KMS-11 (cell line): ENCODE results near the gene TMEM208.

Source experiments
- H2AFZ ChIP-seq: fragments of 200-600 bp; sonication (generic); 2 replicates; pipeline ENCODE4 v1.6.1; 2016; ENCODE audit warnings: antibody characterized with exemption, mixed run types, low read depth
- H3K27ac ChIP-seq: fragments of 200-600 bp; sonication (generic); 2 replicates; pipeline ENCODE4 v1.6.1; 2016; ENCODE audit warnings: mild to moderate bottlenecking, mixed run types
- H3K27me3 ChIP-seq: fragments of 200-600 bp; sonication (generic); 2 replicates; pipeline ENCODE4 v1.6.1; 2017; ENCODE audit warnings: mild to moderate bottlenecking, low read depth, mixed run types, moderate library complexity; ENCODE audit not compliant: insufficient read depth
- H3K36me3 ChIP-seq: fragments of 200-600 bp; sonication (generic); 2 replicates; pipeline ENCODE4 v1.6.1; 2017; ENCODE audit warnings: mild to moderate bottlenecking, mixed run types; ENCODE audit not compliant: insufficient read depth
- H3K4me1 ChIP-seq: fragments of 200-600 bp; sonication (generic); 2 replicates; pipeline ENCODE4 v1.6.1; 2016; ENCODE audit warnings: mild to moderate bottlenecking, low read depth, mixed run types; ENCODE audit not compliant: poor library complexity, severe bottlenecking
- H3K4me2 ChIP-seq: fragments of 200-600 bp; sonication (generic); 2 replicates; pipeline ENCODE4 v1.7.0; 2016; ENCODE audit warnings: mild to moderate bottlenecking, mixed run types
- H3K4me3 ChIP-seq: fragments of 200-600 bp; sonication (generic); IDR thresholded peaks from 2 replicates; pipeline ENCODE4 v1.6.1; 2017; ENCODE audit warnings: low read depth, low read length, mixed read lengths; ENCODE audit not compliant: insufficient read depth
- H3K79me2 ChIP-seq: fragments of 200-600 bp; sonication (generic); 2 replicates; pipeline ENCODE4 v1.6.1; 2016; ENCODE audit warnings: low read depth, mixed run types; ENCODE audit not compliant: insufficient read depth
- H3K9ac ChIP-seq: fragments of 200-600 bp; sonication (generic); 2 replicates; pipeline ENCODE4 v1.6.1; 2016; ENCODE audit warnings: mild to moderate bottlenecking, mixed run types
- H4K20me1 ChIP-seq: fragments of 200-600 bp; sonication (generic); 2 replicates; pipeline ENCODE4 v1.6.1; 2016; ENCODE audit warnings: mild to moderate bottlenecking, mixed run types; ENCODE audit not compliant: insufficient read depth
- CTCF ChIP-seq: fragments of 200-600 bp; sonication (generic); conservative IDR thresholded peaks from 2 replicates; pipeline ENCODE4 v1.6.1; 2017; ENCODE audit warnings: low read depth, mild to moderate bottlenecking, antibody characterized with exemption, low read length, moderate library complexity, mixed read lengths

TMEM208 gene

GRCh38 chr16:67226804-67227566 lies at the start of gene TMEM208:
TMEM208 (plus strand) TSS chr16:67227130; CDS start chr16:67227219, 89 bp downstream.
- Histone ChIP-seq H3K9ac (peak within 1 kb of the TSS; percentile 50; the same call in 1 of the 2 replicates), H3K4me2 (peak within 1 kb of the TSS; percentile 94), H3K27ac (peak within 1 kb of the TSS; percentile 31; the same call in 1 of the 2 replicates), H3K27me3 (no peaks in the 10 kb centered on the region), H3K4me1 (peaks cover 10% of the 10 kb centered on the region), H4K20me1 (no peaks in the 10 kb centered on the region), H3K4me3 (no peak within 1 kb of the TSS), H2AFZ (peak within 1 kb of the TSS; percentile 81), H3K79me2 (peaks cover 16% of the 10 kb centered on the region), H3K36me3 (no peaks in the 10 kb centered on the region)
- TF ChIP-seq CTCF, result no peak

- Histone ChIP-seq H3K27ac (no peak overlapping the region), H3K9ac (no peak overlapping the region), H3K27me3 (no peaks in the 10 kb centered on the region), H3K4me2 (peak overlapping the region; percentile 63), H2AFZ (peak overlapping the region; percentile 47), H4K20me1 (no peaks in the 10 kb centered on the region), H3K4me3 (no peak overlapping the region), H3K79me2 (no peaks in the 10 kb centered on the region), H3K4me1 (peaks cover 40% of the 10 kb centered on the region), H3K36me3 (no peaks in the 10 kb centered on the region)
- no peak for TF ChIP-seq CTCF
Observed at GRCh38 chr16:67177743-67178699, 48.9 kb upstream of the TMEM208 start.

- no peaks in the 10 kb centered on the region for H3K79me2 ChIP-seq
- no peak overlapping the region for H2AFZ ChIP-seq
- no peak overlapping the region for H3K4me3 ChIP-seq
- H3K9ac ChIP-seq, result no peak overlapping the region
- TF ChIP-seq CTCF, result 0 out of 2 replicates have a peak, but pooled peaks have one; percentile 41
- H3K27ac ChIP-seq, result no peak overlapping the region
- no peak overlapping the region for H3K4me2 ChIP-seq
- H3K27me3 ChIP-seq, result no peaks in the 10 kb centered on the region
- H3K4me1 ChIP-seq, result peaks cover 28% of the 10 kb centered on the region
- H3K36me3 ChIP-seq, result no peaks in the 10 kb centered on the region
- H4K20me1 ChIP-seq, result no peaks in the 10 kb centered on the region
Observed at GRCh38 chr16:67179421-67180080, 47.4 kb upstream of the TMEM208 start.

GRCh38 chr16:67180166-67180565 lies 46.8 kb upstream of the TMEM208 start:
- Histone ChIP-seq H3K79me2 (no peaks in the 10 kb centered on the region), H2AFZ (no peak overlapping the region), H3K4me1 (peaks cover 22% of the 10 kb centered on the region), H3K36me3 (no peaks in the 10 kb centered on the region), H3K9ac (no peak overlapping the region), H4K20me1 (no peaks in the 10 kb centered on the region), H3K4me2 (no peak overlapping the region), H3K27ac (no peak overlapping the region), H3K27me3 (no peaks in the 10 kb centered on the region), H3K4me3 (no peak overlapping the region)
- TF ChIP-seq CTCF, result no peak
